NCI-H524 (cell line): ENCODE measurements around the gene LRRC8E.
A peak's percentile ranks its signal among the peaks of the same experiment; 100 is the strongest.

Source experiments
- DNase-seq, 2 experiments: peaks; one replicate each; lab custom pipeline; 2025; lab: John Stamatoyannopoulos, UW

Gene LRRC8E

GRCh38 chr19:7932276-7932929 is 44.1 kb downstream of the LRRC8E start:
- DNase-seq = no peak

GRCh38 chr19:7932930-7933300 is 44.6 kb downstream of the LRRC8E start:
- no peak for DNase-seq

- no peak for DNase-seq
These were observed 45.1 kb downstream of the LRRC8E start for GRCh38 chr19:7933411-7933810.

GRCh38 chr19:7933828-7934725 is 45.8 kb downstream of the LRRC8E start:
- no peak for DNase-seq

- no peak for DNase-seq
These were observed 46.5 kb downstream of the LRRC8E start for GRCh38 chr19:7934766-7935165.

- DNase-seq = no peak
These were observed 52.5 kb downstream of the LRRC8E start for GRCh38 chr19:7940841-7941240.

GRCh38 chr19:7941895-7942596 is 53.7 kb downstream of the LRRC8E start:
- no peak for DNase-seq

- DNase-seq = no peak
These were observed 54.7 kb downstream of the LRRC8E start for GRCh38 chr19:7942981-7943443.

- DNase-seq = peak; percentile 100
These were observed 55.3 kb downstream of the LRRC8E start, which contains the start of gene TIMM44 for GRCh38 chr19:7943444-7944176. TIMM44 (minus strand) TSS chr19:7943666; CDS start chr19:7943651, 15 bp downstream.

GRCh38 chr19:7944177-7944761 is 56.0 kb downstream of the LRRC8E start:
- DNase-seq = peak; percentile 87 to 95

- no peak for DNase-seq
These were observed 59.6 kb downstream of the LRRC8E start for GRCh38 chr19:7947939-7948338.
